ENCODE measurements around the gene FNDC7.
"Not testable (repeated sequence)": the region's sequence is repeated elsewhere in the genome, so short reads cannot be mapped to it uniquely, and the experiment has no call there.

Gene FNDC7

DNA sequence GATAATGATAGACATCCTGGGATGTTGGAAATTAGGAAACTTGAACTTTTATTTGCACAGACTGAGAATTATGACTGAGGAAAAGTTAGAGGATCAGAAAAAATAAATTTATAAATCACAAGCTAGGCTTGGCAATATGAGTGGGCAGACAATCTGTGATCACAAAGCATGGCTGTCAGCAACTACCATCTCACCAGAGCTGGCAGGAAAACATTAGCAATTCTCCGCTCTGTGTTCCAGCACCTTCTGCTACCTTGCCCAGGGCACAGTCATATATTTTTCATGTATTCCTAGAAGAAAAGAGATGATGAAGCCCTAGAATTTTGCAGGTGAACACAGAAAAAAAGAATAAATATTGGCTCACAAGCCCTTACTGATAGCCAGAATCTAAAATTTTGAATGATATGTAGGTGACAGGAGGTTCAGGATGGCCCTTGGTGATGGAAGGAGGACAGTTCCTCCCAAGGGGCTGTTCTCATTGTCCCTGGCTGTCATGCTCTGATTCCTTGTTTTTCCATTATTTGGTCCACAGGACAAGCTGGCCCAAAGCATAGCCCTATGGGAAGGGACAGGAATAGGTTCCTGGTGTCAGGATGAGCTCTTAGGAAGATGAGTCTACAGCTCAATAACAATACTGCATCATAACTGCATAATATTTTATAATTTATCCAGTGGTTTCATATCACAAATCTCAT lies 21.6 kb downstream of the FNDC7 start:
- DNase-seq (ENCODE audit: low read depth in 2 of 2), result no peak

DNA sequence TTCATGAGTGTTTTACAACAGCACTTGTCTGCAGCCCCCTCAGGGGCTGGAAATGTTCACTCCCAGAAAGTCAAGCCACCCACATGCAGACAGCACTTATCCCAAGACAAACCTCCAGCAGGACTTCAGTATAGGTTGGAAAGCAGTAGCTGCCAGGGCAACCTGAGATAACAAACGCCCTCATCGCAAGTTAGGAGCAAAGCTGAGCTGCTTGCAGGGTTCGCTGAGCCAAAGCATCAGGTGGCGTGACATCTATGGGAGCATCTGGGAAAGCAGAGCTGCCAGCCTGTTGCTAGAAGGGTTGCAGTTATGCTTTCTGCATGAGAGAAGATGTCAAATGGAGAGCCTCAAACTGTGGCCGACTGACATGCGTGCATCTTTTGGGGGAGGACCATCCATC lies 29.5 kb downstream of the FNDC7 start:
- no peak for DNase-seq (ENCODE audit: low read depth in 2 of 2)

DNA sequence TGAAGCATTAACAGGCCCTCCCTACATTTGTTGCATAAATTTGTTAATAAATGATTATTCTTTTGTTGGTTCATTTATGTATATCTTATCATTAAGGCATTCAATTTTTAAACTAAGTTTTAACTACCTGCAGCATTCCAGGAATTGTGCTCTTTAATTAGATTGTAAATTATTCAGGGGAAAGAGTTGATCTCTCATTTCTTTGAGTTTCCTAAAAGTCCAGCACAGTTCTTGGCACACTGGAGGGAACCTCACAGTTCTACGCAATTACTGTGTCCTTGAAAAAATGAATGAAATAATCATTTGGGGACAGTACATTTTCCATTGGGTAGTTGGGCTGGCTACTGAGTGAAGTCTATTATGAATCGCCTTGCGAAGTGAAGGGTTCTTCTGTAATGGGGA lies 33.3 kb downstream of the FNDC7 start:
- DNase-seq (ENCODE audit: low read depth in 2 of 2), result no peak

DNA sequence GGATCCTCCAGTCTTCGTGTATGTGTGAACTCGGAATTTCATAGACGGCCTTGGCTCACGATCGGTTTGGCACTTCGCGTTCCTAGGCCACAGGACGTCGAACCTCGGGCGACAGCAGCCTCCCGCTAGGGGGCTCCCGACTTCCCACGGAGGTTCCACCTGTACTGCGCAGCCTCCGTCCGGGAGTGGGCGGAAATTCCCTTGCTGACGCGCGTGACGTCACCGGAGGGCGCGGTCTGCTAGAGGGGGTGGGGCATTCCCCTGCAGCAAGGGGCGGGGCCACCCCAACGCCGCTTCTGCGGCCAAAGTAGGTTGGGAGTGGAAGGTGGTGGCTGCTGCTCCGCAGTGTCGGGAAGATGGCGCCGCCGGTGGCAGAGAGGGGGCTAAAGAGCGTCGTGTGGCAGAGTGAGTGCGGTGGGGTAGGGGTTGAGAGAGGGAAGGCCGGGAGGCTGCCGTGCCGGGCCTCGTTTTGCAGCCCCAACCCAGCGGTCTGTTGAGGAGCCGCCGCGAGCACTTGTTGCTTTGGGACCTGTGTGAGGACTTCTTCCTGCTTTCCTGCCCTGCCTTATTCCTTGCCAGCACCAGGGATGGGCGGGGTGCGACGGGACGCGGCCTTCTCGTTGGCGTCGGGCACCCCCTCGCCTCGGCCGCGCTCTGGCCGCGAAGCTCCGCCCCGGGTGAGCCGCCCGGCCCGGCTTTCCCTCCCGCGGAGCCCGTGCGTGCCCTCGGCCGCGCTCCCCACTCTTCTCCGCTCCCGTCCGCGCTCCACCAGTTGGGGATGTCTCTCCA lies 33.9 kb downstream of the FNDC7 start, which contains the start of gene STXBP3:
Gene STXBP3, plus strand, starts transcription at position 293 of the 789 bp plus-strand sequence. Its CDS starts 64 bp downstream, at position 357.
- peak; percentile 100 for DNase-seq (ENCODE audit: low read depth in 2 of 2)

DNA sequence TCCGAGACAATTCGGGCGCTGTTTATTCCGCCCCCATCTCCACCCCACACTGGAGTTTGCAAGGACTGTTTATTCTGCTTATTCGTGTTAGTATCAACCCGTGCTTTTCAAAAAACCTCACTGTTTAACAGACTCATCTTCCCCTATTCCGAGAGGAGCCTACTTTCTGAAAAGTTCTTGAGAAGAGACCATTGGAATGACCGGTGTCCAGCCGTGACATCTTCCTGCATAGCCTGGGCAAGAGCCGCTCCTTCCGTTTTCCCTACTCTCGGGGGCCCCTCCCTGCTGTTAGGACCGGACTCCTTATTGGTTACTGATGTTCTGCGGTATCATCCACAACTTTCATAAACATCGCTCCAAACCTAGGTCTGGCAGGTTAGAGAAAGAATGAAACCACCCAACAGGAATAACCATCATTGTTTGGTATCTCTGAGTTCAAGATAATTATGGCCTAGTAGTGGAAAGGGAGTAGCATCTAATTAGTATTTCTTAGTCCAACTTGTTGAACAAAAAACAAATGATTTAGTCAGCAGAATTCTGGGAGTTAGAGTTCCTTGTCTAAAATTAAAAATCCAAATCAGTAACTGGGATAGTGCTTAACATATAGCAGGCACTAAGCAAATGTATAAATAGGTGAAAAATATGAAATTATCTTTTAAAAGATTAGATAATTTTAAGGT lies 34.6 kb downstream of the FNDC7 start:
- DNase-seq (ENCODE audit: low read depth in 2 of 2), result peak; percentile 2 to 6

DNA sequence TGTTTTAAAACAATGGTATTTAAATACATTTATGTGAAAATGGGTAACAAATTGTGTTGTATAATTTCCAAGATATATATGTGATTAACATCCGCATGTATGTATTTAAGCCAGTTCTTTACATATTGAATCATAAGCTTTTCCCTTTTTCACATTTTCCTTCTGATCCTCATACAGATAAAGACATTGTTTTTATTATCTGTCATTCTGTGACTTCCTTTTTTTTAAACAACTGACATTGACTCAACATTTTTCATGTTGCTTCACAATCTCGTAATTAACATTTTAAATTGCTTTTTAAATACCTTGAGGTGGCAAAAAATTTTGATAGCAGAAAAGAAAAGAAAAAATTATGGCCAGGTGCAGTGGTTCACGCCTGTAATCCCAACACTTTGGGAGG lies 35.2 kb downstream of the FNDC7 start:
- no peak for DNase-seq (ENCODE audit: low read depth in 2 of 2)

DNA sequence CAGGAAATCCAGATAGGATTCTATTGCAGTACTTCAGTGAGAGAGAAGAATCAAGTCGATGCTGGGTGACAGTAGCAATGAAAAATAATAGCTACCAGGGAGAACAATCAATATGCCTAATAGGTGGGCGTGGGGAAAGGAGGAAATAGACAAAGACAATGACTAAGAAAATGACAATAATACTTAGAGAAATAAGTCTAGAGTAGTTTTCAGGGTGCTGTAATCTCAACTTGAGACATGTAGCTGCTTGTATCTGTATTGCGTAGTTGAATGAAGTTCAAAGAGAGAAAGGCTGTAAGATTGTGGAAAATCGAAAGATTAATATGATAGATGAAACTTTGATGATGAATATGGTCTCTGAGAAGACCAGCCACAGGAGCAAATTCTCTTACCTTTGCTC lies 36.4 kb downstream of the FNDC7 start:
- DNase-seq (ENCODE audit: low read depth in 2 of 2), result no peak

DNA sequence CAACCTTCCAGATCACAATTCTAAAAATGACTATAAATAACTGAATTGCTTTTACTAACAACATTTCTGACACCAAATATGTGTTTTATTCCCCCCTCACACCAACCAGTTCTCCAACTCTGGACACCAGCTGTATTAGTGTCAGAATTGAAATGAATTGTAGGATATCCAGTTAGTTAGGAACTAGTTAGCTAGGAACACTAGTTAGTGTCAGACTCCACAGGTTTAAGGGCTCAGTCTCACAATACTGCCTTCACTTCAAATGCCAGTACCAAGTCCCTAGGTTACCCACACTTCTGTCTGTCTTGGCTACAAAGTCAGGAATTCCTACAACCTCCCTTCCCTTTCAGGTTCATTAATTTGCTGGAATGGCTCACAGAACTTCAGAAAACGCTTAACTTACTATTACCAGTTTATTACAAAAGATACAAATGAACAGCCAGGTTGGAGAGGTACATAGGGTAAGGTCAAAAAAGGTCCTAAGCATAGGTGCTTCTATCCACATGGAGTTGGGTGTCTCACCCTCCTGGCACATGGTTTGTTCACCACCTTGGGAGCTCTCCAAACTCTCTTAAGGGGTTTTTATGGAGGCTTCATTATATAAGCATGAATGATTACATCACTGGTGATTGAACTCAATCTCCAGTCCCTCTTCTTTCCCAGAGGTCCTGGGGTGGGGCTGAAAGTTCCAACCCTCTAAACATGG lies 37.9 kb downstream of the FNDC7 start:
- DNase-seq (ENCODE audit: low read depth in 2 of 2), result no peak

DNA sequence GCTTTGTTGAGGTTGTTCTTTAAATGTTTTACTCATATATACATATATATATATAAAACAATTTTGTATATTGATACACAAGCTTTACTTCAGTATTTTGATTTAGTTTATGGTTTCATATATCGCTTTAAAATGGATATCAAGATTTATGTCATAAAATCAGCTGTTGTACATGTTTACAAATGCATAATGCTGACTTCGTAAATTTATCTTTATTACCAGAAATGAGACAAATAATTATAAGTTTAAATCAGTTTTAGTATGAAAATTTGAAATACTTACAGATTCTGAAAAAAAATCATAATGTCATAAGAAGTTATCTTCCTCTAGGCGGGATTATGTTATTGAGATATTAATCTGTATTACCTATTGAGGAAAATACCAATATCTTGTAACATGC lies 40.7 kb downstream of the FNDC7 start:
- DNase-seq (ENCODE audit: low read depth in 2 of 2), result no peak

DNA sequence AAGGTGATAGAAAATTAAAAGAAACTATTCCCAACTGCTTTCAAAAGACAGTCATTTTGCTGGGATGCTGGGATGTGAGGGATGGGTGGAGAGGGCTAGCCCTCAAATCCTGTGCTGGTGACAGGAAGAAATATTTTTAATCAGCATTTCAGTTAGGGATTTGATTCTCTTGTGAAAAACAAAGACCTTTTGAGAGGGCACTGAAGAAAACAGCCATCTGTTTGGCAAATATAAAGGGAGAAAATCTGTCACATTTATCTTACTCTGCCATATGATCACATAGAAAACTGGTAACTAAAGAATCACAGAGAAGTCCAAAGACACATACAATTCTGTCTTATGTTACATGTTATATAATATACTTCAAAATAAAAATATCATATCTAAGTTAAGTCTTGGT lies 46.1 kb downstream of the FNDC7 start:
- no peak for DNase-seq (ENCODE audit: low read depth in 2 of 2)

DNA sequence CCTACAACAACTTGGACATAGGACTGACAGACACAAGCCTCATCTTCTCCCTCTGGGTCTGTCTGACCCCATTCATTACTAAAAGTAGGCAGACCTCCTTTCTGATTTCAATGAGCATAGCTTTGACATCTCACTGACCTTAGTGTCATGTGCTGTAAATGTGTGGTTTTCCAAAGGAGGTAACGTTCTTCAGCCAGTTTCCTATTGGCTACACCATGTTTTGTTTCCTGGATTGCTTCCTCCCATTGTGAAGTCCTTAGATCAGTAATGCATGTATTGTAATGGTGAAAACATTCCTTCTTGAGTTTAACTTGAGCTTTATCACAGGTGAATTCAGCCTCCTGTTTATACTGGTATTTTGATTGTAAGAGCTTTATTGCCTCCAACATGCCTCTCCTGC lies 54.4 kb downstream of the FNDC7 start:
- DNase-seq (ENCODE audit: low read depth in 2 of 2), result no peak

DNA sequence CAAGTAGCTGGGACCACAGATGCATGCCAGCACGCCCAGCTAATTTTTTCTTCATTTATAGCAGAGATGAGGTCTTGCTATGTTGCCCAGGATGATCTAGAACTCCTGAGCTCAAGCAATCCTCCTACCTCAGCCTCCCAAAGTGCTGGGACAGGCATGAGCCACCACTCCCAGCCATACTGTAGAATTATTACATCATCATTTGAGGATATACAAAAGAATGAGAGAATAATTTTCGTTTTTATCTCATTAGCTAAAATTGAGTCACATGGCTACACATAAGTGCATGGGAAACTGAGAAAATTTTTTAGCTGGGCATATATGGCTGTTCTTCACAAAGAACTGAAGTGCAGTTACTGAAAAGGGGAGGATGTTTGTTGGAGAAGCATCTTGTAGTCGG lies 55.0 kb downstream of the FNDC7 start:
- no peak for DNase-seq (ENCODE audit: low read depth in 2 of 2)

DNA sequence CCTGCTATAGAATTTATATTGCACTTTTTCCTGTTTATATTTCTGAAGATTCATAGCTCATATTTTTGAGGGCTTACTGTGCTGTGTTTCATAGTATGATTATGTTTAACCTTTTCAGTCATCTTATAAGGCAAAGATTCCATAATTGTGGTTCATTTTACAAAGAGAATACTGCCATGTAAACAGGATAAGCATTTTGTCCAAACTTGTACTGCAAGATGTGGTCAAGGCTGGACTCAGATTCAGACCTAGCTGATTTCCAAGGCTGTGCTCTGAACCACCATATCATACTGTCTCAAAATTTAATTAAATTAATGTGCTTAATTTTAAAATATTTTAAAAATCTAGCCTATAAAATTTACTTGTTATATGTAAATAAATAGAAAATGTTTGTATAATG lies 65.1 kb downstream of the FNDC7 start:
- no peak for DNase-seq (ENCODE audit: low read depth in 2 of 2)

DNA sequence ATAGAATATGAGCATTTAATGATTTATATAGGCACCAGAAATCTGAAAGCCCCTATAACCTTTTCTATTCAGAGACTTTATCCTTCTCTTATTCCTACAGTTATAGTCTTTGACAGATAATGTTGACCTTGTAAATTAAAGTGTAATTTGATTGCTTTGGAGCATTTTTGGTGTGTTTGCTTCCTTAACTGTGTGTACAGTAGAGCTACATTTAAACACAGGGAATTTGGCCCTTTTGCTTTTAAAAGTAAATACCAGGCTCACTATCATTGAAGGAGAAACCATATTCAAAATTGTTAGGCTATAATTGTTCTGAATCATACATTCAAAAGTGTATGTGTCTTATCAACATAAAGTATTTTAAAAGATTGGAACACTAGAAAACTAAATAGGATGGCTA lies 66.7 kb downstream of the FNDC7 start:
- DNase-seq (ENCODE audit: low read depth in 2 of 2), result no peak

DNA sequence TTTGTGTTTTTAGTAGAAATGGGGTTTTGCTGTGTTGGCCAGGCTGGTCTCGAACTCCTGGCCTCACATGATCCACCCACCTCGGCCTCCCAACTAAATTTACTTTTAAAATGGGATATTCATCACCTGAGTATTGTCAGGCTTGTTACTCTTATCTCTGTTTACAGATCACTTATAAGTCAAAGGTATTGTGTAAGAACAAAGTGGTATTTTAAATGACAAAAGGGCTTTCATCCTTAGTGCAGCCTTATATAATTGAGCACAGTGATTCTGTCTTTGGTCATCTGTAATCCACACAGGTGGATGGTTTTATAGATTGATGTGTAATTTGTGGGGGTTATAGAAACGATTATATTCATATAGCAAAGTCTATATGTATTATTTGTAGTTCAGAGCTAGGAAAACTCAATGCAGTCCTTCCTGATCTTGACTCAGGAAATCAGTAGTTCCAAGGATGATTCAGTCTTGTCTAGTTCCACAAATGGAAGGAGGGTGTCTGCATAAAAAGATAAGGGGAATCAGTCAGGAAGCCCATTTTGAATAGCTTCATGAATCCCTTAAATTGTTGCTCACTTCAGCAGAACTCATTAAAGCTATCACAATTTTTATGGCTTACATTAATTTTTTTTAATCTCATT lies 68.3 kb downstream of the FNDC7 start:
- DNase-seq (ENCODE audit: low read depth in 2 of 2), result no peak

DNA sequence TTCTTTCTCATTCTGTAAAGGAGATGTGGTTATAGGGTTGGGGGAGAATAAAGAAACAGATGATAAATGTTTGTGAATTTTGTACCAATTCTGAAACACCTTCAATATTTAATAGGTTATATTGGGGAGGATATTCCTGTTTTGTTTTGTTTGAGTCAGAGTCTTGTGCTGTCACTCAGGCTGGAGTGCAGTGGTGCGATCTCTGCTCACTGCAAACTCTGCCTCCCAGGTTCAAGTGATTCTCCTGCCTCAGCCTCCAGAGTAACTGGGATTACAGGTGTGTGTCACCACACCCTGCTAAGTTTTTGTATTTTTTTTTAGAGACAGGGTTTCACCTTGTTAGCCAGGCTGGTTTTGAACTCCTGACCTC lies 68.9 kb downstream of the FNDC7 start:
- DNase-seq (ENCODE audit: low read depth in 2 of 2), result not testable (repeated sequence)

DNA sequence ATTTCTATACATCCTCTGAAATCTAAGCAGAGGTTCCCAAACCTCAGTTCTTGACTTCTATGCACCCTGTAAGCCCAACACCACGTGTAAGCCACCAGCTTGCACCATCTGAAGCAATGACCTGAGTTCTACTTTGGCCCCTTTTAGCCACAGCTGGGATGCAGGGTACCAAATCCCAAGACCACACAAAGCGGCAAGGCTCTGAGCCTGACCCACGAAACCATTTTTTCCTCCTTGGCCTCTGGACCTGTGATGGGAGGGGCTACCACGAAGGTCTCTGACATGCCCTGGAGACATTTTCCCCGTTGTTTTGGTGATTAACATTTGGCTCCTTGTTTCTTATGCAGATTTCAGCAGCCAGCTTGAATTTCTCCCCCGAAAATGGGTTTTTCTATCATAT lies 72.6 kb downstream of the FNDC7 start:
- no peak for DNase-seq (ENCODE audit: low read depth in 2 of 2)

DNA sequence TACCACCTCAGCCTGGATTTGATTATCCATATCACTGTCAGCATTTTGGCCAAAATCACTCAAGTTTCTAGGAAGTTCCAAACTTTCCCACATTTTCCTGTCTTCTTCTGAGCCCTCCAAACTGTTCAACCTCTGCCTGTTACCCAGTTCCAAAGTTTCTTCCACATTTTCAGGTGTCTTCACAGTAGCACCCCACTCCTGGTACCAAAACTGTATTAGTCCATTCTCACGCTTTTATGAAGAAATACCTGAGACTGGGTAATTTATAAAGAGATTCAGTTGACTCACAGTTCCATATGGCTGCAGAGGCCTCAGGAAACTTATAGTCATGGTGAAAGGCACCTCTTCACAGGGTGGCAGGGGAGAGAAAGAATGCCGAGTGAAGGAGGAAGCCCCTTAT lies 73.2 kb downstream of the FNDC7 start:
- no peak for DNase-seq (ENCODE audit: low read depth in 2 of 2)

DNA sequence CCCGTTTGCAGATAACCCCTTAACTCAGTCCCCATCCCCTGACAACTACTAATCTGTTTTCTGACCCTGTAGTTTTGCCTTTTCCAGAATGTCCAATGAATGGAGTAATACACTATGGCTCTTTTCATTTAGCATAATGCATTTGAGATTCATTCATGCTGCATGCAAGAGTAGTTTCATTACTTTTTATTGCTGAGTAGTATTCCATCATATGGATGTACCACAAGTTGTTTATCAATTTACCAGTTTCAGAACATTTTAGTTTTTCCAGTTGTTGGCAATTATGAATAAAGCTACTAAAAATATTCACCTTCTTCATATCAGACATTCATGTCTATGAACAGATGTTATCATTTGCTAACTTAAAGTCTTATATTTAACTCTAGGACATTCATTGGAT lies 79.1 kb downstream of the FNDC7 start:
- no peak for DNase-seq (ENCODE audit: low read depth in 2 of 2)

All from activated CD8-positive, alpha-beta memory T cell treated with anti-CD3 and anti-CD28 coated beads for 4 hours (primary cell).